GM12874 (cell line): Measurements from ENCODE around the gene PDK2.

Experiments
- CTCF ChIP-seq: IDR thresholded peaks from 2 replicates; pipeline ENCODE4 v1.5.1; 2011; ENCODE audit warnings: low read depth, mild to moderate bottlenecking, control low read depth, low read length, moderate library complexity; ENCODE audit not compliant: insufficient read depth

PDK2 gene

GRCh38 chr17:50136096-50136687 lies 41.0 kb downstream of the PDK2 start:
- TF ChIP-seq CTCF, result no peak

GRCh38 chr17:50137042-50137441 lies 41.9 kb downstream of the PDK2 start:
- TF ChIP-seq CTCF, result no peak

GRCh38 chr17:50139185-50139783 lies 44.1 kb downstream of the PDK2 start:
- no peak for TF ChIP-seq CTCF

- peak; percentile 96 for TF ChIP-seq CTCF
Measured at GRCh38 chr17:50139950-50140885, 45.1 kb downstream of the PDK2 start.

GRCh38 chr17:50141026-50141744 lies 46.0 kb downstream of the PDK2 start:
- no peak for TF ChIP-seq CTCF

- TF ChIP-seq CTCF, result no peak
Measured at GRCh38 chr17:50141745-50142110, 46.6 kb downstream of the PDK2 start.
